Cardiac muscle cell (in vitro differentiated cells and primary cell): Measurements from ENCODE around the gene PTPRA. TPM values are rescaled to one million over a fixed set of nuclear protein-coding genes. Genes with fewer than 3 reads are reported as not detected.
A peak's percentile ranks its signal among the peaks of the same experiment; 100 is the strongest.

ENCODE experiments used
- DNase-seq, 2 donors: peaks; one replicate each; pipeline versions ENCODE4 v3.0.0 to v3.0.0-alpha.2; 2010 to 2017; ENCODE audit warnings: low read depth in 1 of 2, low spot score in 1 of 2
- H3K27ac ChIP-seq: fragments of 200-600 bp; sonication (generic); 2 replicates; pipeline ENCODE4 v1.5.1; 2016
- H3K27me3 ChIP-seq: fragments of 200-600 bp; sonication (generic); 2 replicates; pipeline ENCODE4 v1.6.0; 2016; ENCODE audit warnings: control low read depth
- H3K36me3 ChIP-seq: fragments of 200-600 bp; sonication (generic); 2 replicates; pipeline ENCODE4 v1.5.1; 2016; ENCODE audit warnings: control low read depth
- H3K4me1 ChIP-seq: fragments of 200-600 bp; sonication (generic); 2 replicates; pipeline ENCODE4 v1.8.1; 2017; ENCODE audit warnings: low read depth, mild to moderate bottlenecking, mixed run types
- H3K4me3 ChIP-seq: fragments of 200-600 bp; sonication (generic); 2 replicates; pipeline ENCODE4 v1.5.1; 2016; ENCODE audit warnings: mild to moderate bottlenecking
- H3K9me3 ChIP-seq: fragments of 200-600 bp; sonication (generic); 2 replicates; pipeline ENCODE4 v1.5.1; 2017; ENCODE audit warnings: low read depth, mild to moderate bottlenecking, control low read depth
- CTCF ChIP-seq: IDR thresholded peaks from 2 replicates; pipeline ENCODE4 v1.5.1; 2012; ENCODE audit warnings: low read depth, mild to moderate bottlenecking, low read length
- polyA plus RNA-seq: library from polyadenylated mRNA; unstranded; fragments of >200 nt; fragmentation: Nextera tagmentation; extraction: Ambion mirVana; gene quantifications from 2 replicates; pipeline ENCODE4 v1.2.1, GENCODE V29; 2016
- total RNA-seq: library from RNA; depleted of rRNA; stranded (reverse); fragments of >200 nt; gene quantifications from 2 replicates; pipeline ENCODE4 v1.2.3, GENCODE V29; 2016

PTPRA gene
- total and polyA plus RNA-seq, 2 experiments from 2014 or later, result 44.0 to 69.4 TPM

- Histone ChIP-seq H3K27ac (no peak overlapping the region), H3K4me3 (no peak overlapping the region), H3K36me3 (no peaks in the 10 kb centered on the region), H3K9me3 (no peaks in the 10 kb centered on the region), H3K27me3 (no peaks in the 10 kb centered on the region), H3K4me1 (no peaks in the 10 kb centered on the region)
- DNase-seq, result peak in 1 of 2 donors; percentile 3
- TF ChIP-seq CTCF, result no peak
Observed at GRCh38 chr20:2900845-2901592, 27.7 kb downstream of the PTPRA start.

GRCh38 chr20:2902291-2902690, 29.0 kb downstream of the PTPRA start:
- Histone ChIP-seq H3K4me1 (no peaks in the 10 kb centered on the region), H3K27ac (no peak overlapping the region), H3K9me3 (no peaks in the 10 kb centered on the region), H3K36me3 (no peaks in the 10 kb centered on the region), H3K4me3 (no peak overlapping the region), H3K27me3 (no peaks in the 10 kb centered on the region)
- TF ChIP-seq CTCF, result no peak
- DNase-seq, result no peak

- H3K4me3 ChIP-seq, result no peak overlapping the region
- no peaks in the 10 kb centered on the region for H3K9me3 ChIP-seq
- no peak for DNase-seq
- no peak for TF ChIP-seq CTCF
- H3K27me3 ChIP-seq, result no peaks in the 10 kb centered on the region
- H3K36me3 ChIP-seq, result no peaks in the 10 kb centered on the region
- no peak overlapping the region for H3K27ac ChIP-seq
- no peaks in the 10 kb centered on the region for H3K4me1 ChIP-seq
Observed at GRCh38 chr20:2902818-2903217, 29.5 kb downstream of the PTPRA start.

GRCh38 chr20:2903686-2904085, 30.4 kb downstream of the PTPRA start:
- Histone ChIP-seq H3K9me3 (no peaks in the 10 kb centered on the region), H3K27ac (no peak overlapping the region), H3K4me3 (no peak overlapping the region), H3K36me3 (no peaks in the 10 kb centered on the region), H3K27me3 (no peaks in the 10 kb centered on the region), H3K4me1 (no peaks in the 10 kb centered on the region)
- TF ChIP-seq CTCF, result no peak
- DNase-seq, result no peak

- Histone ChIP-seq H3K27ac (no peak overlapping the region), H3K4me1 (no peaks in the 10 kb centered on the region), H3K4me3 (no peak overlapping the region), H3K27me3 (no peaks in the 10 kb centered on the region), H3K9me3 (no peaks in the 10 kb centered on the region), H3K36me3 (no peaks in the 10 kb centered on the region)
- no peak for TF ChIP-seq CTCF
- no peak for DNase-seq
Observed at GRCh38 chr20:2907519-2907918, 34.2 kb downstream of the PTPRA start.
